GM19023 (cell line): ENCODE data around the gene UNKL.
A peak's percentile ranks its signal among the peaks of the same experiment; 100 is the strongest.

Experiments
- ATAC-seq: cut with Tn5 transposase; IDR thresholded peaks from one replicate; pipeline ENCODE4 v1.9.1; 2021; ENCODE audit warnings: mild to moderate bottlenecking, moderate library complexity; ENCODE audit not compliant: unreplicated experiment

Gene UNKL

GRCh38 chr16:1432388-1433262, 18.1 kb upstream of the UNKL start:
- no peak for ATAC-seq

- no peak for ATAC-seq
Measured at GRCh38 chr16:1431497-1432270, 17.2 kb upstream of the UNKL start.

DNA sequence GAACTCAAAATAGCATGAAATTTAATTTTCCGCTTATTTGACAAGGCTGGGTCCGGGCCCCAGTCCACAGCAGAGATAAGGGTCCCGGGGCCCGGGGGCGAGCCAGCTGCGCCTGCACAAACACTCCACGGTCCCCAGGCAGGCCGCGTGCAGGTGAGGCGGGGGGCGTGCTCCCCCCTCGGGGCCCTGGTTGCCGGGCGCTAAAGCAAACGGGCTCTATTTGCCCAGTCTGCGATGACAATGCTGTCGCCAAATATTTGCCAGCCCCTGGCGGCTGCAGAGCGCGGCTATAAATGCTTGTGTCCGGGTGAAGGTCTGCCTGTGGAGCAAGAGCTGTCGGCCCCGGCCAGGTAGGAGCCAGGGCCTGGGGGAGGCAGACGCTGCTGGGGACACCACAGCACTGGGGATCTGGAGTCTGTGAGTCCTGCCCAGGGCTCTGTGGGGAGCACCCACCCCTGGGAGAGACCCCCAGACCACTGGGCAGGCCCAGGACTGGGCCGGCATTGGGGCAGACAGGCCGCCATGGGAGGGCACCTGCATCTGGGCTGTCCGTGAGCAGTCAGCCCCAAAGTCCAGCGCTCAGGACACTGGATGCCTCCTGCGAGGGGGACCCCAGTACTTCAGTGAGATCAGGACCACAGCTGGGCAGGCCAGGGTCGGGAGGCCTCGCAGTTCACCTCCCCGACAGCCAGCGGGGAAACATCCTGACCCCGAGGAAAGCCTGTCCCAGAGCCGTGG, 16.4 kb upstream of the UNKL start, which contains the start of gene PERCC1:
PERCC1 (plus strand) TSS at position 320 of the 738 bp plus-strand sequence. CDS start 1,516 bp downstream, outside the sequence.
- ATAC-seq = no peak

DNA sequence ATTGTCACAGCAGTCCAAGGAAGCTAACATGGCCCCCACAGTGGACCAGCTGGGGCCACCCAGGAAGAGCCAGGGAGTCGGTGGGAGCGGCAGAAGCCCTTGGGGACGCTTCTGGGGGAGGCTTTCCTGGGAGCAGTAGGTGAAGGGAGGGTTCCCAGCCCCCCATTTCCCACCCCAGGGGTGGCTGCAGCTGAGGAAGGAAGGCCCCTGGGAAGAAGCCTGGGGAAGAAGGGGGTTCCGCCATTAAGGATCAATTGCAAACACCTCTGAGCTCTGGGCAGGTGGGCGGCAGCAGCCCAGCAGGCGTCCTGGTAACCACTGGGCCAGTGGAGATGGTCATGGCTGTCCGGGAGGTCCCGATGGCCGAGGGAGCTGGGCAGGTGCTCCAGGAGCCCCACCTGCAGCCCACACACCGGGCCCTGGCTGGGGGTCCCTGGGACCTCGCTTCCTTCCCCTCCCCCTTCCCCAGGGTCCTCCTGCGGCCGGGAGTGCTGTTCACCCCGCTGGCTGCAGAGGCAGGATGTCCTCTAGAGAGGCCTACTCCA, 15.8 kb upstream of the UNKL start:
- no peak for ATAC-seq

DNA sequence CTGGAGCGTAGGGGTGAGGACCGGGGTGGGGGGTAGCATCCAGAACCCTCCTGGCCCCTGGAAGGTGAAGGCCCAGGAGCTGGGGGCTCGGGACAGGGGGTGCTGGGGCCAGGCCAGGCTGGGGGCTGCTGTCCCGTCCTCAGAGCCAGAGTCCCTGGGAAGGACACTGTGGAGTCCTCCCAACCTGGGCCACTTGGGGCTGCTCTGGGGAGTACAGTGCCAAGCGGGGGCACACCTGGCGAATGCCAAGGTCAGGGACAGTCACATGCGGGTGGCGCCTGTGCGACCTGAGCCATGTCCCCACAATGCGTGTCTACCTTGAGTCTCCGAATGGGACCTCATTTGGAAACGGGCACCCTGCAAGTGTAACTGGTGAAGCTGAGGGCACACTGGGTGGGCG, 15.1 kb upstream of the UNKL start:
- ATAC-seq = no peak

DNA sequence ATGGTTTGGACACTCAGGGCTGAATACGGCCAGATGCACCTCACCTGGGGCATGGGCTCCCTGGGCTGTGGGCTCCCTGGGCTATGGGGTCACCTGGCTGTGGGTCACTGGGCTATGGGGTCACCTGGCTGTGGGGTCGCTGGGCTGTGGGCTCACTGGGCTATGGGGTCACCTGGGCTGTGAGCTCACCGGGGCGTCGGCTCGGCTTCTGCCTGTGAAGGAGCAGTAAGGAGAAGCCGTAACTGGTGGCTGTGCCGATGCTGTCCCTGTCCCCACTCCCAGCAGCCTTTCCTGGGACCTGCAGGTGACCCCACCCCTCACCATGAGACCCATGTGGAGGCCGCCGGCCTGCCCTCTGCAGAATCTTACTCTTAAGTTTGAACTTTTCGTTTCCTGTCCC, 14.5 kb upstream of the UNKL start:
- no peak for ATAC-seq

DNA sequence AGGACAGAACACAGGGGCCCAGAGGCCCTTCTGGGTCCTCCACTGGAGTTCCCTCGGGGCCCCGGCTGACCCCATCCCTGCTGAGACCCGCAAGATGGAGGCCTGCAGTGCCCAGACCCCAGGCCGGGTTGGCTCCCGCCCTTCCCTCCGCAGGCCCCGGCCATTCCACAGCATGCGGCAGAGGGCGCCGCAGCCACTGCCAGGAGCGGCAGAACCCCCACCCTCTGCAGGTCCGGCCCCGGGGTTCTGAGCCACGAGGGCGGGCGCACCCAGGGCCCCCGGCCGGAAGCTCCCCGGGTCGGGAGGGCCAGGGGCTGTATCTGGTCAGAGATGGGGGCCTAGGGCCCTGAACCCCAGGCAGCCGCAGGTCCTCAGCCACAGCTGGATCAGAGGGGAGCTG, 14.0 kb upstream of the UNKL start:
- ATAC-seq = no peak

DNA sequence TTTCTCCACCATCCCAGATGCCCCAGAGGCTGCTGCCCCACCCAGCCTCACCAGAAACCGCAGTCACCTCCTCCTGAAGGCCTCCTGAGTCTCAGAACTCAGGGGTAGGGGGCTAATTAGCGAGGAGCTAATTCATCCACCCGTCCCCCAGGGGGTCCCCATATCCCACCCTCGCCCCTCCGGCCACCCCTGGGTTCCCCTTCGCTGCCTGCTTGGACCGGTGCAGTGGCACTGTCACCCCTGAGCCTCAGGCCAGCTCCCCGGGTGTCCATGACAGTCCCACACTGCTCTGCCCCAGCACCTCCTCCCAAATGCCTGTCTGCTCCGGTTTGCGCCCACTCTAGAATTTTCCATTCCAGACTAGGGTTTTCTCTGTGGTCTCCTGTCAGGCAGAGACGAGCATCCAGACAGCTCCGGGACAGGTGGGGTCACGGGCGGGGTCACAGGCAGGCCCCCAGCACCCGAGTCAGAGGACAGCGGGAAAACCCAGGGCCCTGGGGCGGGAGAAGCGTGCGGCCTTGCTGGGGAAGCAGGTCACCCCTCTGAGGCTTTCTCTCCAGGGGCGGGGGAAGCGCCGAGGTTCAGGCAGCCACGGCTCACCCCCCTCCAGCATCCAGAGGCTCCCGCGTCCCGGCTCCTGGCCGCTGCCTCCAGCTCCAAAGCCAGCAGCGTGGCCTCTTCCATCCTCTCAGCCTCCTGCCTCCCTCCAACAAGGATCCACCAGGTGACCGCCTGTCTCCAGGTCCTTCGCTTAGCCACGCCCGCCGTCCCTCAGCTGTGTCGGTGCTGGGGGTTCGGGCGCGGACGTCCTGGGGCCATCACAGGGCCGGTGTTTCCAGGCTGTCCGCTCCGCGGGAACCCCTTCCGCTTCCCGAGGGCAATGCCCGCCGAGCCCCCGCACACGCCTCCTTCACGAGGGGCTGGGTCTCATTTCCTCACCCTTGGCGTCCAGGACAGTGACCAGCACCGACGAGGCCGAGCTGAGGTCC, 13.3 kb upstream of the UNKL start:
- no peak for ATAC-seq

DNA sequence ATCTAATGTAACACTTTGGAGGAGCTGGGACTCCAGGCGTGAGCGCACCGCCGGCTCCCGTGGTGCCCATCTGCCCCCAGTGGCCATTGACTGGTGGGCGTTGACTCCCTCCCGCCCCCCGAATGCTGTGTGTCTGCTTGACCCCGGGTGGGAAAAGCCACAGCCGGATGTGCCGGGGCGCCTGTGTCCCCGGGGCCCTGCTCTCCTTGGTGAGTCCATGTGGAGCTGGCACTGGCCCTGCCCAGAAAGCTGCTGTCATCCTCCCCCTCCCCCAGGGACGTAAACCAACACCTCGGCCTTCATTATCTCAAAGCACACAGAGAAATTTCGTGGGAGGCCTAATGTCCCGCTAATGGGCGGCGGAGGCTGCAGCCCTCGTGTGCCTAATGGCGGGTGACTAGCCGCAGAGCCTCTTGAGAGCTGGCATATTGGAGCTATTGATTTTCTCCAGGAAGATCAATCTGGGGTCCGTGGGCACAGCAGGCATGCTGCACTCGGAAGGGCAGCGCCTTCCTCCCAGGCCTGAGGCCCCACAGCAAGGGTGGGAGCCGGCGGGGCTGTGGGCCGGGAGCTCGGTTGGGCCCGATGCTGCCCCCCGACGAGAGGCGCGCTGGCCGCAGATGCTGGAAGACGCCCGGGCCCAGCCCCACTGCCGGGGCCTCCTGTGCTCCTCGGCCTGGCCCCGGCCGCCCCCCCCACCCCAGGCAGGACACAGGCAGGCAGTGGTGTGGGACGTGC, 12.4 kb upstream of the UNKL start:
- ATAC-seq = no peak

DNA sequence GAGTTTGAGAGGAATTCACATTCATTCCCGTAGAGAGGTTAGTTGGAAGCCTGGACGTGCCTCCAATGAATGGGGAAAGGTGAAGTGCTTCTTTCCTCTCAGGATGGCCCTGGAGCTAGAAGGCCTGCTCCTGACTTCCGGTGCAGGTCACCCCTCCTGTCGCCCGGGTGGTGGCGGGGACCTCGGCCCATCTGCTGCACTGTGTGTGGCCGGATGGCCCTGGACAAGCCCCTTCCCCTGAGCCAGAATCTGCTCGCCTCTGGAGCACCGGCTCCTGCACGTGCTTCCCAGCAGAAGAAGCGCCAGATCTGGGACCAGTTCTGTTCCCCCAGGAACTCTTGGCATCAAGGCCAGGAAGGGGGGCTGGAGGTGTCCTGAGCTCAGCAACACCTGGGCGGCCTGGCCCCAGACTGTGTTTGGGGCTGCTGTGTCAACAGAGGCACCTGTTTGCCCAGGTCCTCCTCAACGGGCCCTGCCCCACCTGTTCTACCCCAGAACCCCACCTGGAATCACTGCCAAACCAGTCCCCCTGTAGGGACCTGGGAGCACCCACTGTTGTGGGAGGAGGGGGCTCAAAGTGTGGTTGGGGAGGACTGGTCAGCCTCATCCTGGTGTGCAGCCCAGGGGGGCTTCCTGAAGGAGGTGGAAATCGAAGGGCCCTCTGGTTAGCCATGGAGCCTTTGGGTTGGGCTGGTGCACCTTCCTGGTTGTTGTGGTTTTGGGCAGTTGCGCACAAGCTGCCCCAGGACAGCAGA, 11.3 kb upstream of the UNKL start:
- no peak for ATAC-seq

GRCh38 chr16:1424028-1424427, 9.5 kb upstream of the UNKL start:
- no peak for ATAC-seq

DNA sequence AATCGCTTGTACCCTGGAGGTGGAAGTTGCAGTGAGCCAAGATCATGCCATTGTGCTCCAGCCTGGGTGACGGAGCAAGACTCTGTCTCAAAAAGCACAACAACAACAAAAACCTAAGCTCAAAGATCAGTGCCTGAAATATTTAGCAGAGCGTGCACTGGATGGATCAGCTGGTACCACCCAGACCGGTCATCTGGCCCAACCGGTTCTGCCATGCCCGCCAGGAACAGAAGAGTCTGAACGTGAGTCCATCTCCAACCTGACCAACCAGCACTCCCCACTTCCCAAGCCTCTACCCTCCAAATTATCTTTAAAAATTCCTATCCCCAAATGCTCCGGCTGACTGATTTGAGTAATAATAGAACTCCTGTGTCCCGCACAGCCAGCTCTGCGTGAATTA, 7.6 kb upstream of the UNKL start:
- ATAC-seq = no peak

- no peak for ATAC-seq
Measured at GRCh38 chr16:1420111-1420539, 5.6 kb upstream of the UNKL start.

DNA sequence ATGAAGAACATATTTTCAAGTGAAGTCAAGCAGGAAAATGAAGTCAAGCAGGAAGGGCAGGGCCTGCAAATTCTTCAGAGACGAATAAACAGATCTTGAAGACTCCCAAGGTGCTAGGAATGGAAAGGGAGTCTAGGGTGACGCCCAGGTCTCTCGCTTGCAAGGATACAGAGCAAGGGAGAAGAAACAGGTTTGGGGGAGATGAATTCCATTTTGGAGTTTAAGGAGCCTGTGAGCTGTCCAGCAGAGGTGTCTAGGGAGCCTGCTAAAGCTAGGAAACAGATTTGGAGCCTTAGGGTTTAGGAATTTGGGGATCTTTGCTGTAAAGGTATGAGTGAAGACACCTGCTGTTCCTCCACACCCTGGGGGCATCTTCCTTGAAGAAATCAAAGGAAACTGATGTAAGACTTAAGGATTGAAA, 2.0 kb upstream of the UNKL start:
- ATAC-seq = no peak

- peak; percentile 24 for ATAC-seq
Measured at GRCh38 chr16:1413684-1414531, 596 bp downstream of the UNKL start.

DNA sequence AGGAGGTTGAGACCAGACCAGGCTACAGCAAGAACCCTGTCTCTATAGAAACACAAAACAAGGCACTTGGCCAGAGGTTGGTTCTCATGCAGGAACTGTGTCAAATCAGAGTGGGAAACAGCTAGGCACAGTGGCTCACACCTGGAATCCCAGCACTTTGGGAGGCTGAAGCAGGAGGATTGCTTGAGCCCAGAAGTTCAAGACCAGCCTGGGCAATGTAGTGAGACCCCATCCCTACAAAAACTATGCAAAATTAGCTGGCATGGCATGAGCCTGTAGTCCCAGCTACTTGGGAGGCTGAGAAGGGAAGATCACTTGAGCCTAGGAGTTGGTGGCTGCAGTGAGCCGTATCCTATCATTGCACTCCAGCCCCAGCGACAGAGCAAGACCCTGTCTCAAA, 1.7 kb downstream of the UNKL start:
- ATAC-seq = no peak

- ATAC-seq = peak; percentile 78
Measured at GRCh38 chr16:1408171-1408837, 6.2 kb downstream of the UNKL start.
